Fibroblast of skin of scalp (primary cell): Measurements from ENCODE around the gene ANKS1A.
A peak's percentile ranks its signal among the peaks of the same experiment; 100 is the strongest.
"Not testable (repeated sequence)": the region's sequence is repeated elsewhere in the genome, so short reads cannot be mapped to it uniquely, and the experiment has no call there.

ENCODE experiments used
- DNase-seq: peaks from one replicate; pipeline ENCODE4 v3.0.0-alpha.2; 2013

Gene ANKS1A

DNA sequence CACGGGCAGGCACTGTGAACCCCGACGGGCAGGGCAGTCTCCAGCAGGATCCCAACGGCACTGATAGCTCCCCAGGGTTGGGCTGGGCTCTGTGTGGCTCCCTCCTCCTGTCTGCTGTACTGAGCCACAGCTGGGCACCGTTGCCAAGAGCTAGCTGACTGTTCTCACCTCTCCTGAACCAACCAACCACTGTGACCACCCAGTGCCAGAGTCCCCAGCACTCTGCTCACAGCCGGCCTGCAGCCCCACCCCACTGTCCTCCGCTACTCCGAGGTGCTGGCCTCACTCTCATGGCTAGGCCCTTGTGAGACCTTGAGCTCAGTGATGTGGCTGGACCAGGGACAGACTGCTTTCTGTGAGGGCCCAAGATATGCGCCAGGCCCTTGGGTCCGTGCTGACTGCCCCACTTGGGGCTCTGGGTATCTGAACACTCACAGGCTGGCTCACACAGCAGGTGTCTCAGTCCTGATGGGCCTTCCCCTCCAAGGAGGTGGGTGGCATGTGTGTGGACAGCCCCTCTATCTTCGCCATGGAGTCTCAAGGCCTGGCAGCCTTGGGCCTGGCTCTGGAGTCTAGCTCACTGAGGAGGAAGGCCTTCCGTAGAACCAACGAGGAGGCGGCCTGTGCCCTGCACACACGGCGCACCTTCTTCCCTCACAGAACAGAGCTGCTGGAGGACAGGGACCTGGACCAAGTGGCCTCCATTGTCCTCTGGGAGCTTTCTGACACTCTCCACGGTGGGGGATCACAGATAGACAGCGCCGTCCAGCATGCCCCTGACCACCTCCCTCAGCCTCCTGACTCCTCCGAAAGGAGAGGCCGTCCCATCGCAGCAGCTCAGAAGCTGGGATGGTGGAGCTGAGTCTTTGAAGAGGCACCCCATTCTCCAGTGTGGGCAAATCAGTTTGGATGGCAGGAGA is 198.6 kb downstream of the ANKS1A start:
- DNase-seq, result no peak

DNA sequence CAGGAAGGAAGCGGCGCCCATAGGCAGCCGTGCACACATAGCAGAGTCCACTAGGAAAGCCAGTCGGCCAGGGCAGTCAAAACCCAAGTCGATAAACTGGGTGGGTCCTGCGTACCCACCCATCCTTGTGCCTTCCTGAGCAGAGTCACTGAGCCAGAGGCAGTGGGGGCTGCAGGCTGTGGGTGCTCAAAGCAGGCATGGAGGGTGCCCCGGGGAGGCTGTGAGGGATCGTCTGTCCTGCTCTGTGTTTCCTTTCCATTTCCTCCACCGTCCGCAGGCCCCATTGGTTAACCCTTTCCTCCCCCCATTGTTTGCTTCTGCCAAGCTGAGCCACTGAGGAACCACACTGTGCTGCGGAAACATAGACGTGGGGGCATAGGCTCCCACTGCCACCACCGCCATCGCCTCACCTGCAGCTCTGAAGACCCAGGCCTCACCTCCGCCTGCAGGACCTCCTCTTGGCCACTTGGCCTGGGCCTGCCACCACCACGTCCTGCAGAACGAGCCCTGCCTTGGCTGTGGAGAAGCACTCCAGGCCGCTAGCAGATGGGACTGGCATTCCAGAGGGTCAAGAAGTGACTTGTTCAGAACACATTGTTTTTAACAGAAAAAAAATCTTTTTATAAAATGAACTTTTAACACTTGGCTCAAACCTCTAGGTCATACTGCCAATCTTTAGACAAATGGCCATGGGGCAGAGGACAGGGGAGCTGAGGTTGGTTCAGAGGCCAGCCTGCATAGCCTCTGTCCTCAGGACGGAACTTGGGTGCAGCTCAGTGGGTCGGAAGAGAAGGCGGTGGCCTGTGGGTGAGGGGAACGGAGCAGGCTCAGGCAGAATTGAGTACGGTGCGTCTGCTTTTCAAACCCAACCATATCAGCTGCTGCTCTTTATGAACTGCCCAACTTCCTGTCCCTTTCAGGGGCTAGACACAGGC is 199.5 kb downstream of the ANKS1A start:
- no peak for DNase-seq

- DNase-seq, result no peak
Observed at GRCh38 chr6:35089216-35089934, 200.3 kb downstream of the ANKS1A start.

GRCh38 chr6:35089935-35090505 is 201.0 kb downstream of the ANKS1A start:
- peak; percentile 94 for DNase-seq

DNA sequence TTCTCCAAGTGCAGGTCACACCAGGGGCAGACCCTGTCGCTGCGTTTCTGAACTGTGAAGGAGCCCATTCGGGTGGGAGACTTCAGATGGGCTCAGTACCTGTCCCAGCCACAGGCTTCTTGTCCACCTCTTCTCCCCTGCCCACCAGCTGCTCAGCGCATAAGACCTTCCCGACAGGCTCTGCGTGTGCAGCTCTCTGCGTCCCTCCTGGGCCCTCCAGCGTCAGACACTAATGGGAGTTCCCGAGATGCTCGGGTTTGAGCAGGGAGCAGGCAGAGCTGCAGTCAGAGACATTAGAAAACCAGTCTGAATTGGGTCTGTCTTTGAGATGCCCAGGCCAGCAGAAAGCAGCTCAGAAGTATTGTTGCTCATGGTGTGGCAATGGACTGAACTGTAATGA is 201.7 kb downstream of the ANKS1A start:
- no peak for DNase-seq

DNA sequence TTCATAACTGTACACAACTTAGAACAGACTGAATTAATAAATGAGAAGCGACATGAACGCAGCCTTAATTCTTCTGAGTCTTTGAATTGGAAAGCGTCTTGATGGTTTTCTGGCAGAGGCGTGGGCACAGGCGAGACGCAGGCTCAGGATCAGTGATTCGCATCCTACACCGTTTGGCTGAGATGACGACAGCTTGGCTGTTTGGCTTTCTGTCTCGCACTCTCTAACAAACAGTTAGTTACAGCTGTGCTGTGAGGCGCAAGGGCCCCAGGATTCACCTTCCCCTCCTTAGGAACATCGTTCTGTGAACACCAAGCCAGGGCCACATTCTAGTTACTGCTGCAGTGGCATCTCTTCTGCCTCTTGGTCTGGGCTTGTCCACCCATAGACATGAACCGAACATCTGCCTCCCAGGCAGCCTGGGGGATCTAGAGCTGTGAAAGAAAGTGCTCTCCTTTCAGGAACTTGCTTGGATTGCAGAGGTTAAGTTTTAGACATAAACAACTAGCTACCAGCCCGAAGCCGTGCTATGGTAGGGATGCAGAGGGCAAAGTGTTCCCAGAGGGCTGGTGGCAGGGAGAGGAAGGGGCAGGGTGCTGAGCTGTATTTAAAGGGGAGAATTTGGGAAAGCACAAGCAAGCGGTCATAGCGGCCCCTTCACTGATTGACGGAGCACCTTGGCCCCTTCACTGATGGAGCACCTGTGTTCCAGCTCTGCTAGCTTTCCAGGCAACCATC is 202.5 kb downstream of the ANKS1A start:
- DNase-seq, result peak; percentile 22

- peak; percentile 87 for DNase-seq
Observed at GRCh38 chr6:35092362-35093117, 203.5 kb downstream of the ANKS1A start.

DNA sequence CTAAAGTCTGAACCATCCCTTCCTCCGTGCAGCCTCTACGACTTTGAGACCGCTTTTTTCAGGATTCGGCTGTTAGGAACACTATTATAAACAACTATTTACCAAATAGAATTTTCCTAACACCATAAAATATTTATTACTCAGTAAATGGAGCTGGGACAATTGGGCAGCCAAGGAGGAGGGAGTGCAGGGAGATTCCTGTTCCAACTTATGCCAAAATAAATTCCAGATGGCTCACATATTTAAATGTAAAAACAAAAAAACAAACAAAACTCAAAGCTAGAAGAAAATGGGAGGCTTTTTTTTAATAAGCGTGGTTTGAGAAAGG is 204.0 kb downstream of the ANKS1A start:
- DNase-seq, result peak; percentile 46

- no peak for DNase-seq
Observed at GRCh38 chr6:35093783-35094182, 204.7 kb downstream of the ANKS1A start.

- DNase-seq, result no peak
Observed at GRCh38 chr6:35094183-35094582, 205.1 kb downstream of the ANKS1A start.

- DNase-seq, result peak; percentile 97
Observed at GRCh38 chr6:35096129-35096862, 207.2 kb downstream of the ANKS1A start.

- DNase-seq, result no peak
Observed at GRCh38 chr6:35099116-35099515, 210.1 kb downstream of the ANKS1A start.

DNA sequence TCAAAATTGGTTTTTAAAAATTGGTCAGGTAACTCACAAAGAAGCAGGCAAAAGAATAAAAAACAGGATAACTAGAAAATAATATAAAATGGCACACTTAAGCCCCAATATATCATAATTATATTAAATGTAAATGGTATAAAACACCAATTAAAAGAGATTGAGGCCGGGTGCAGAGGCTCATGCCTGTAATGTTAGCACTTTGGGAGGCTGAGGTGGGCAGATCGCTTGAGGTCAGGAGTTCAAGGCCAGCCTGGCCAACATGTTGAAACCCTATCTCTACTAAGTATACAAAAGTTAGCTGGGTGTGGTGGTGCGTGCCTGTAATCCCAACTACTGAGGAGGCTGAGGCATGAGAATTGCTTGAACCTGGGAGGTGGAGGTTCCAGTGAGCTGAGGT is 216.0 kb downstream of the ANKS1A start:
- DNase-seq, result no peak

DNA sequence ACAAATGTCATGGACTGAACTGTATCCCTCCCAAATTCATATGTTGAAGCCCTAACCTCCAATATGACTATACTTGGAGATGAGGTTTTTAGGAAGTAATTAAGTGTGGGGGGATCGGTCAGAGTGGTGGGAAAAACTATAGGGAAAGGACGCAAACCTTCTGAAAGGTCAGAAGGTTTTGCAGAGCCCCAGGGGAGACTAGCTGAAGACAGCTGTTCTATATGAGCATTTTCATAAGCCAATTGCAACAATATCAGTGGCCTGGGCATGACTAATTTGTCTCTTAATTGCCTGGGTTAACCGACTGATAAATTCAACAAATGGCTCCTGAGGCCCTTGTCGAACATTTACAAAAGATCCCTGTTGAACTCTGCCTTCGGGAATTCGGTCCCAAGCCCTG is 217.0 kb downstream of the ANKS1A start:
- not testable (repeated sequence) for DNase-seq

GRCh38 chr6:35107208-35107607 is 218.2 kb downstream of the ANKS1A start:
- not testable (repeated sequence) for DNase-seq

DNA sequence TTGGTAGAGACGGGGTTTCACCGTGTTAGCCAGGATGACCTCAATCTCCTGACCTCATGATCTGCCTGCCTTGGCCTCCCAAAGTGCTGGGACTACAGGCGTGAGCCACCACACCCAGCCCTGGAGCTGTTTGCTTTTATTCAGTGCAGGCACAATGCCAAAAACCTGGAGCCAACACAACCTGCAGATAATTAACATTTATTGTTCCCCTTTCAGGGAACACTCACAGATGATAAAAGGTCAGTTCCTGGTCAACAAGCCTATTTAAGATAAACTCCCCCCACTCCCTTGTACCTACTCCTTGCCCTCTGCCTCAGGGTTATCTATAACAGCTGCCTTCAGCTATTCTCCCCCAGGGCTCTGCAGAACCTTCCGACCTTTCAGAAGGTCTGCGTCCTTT is 218.7 kb downstream of the ANKS1A start:
- DNase-seq, result not testable (repeated sequence)

- DNase-seq, result no peak
Observed at GRCh38 chr6:35108309-35108885, 219.3 kb downstream of the ANKS1A start.

- DNase-seq, result no peak
Observed at GRCh38 chr6:35120746-35121145, 231.7 kb downstream of the ANKS1A start.

DNA sequence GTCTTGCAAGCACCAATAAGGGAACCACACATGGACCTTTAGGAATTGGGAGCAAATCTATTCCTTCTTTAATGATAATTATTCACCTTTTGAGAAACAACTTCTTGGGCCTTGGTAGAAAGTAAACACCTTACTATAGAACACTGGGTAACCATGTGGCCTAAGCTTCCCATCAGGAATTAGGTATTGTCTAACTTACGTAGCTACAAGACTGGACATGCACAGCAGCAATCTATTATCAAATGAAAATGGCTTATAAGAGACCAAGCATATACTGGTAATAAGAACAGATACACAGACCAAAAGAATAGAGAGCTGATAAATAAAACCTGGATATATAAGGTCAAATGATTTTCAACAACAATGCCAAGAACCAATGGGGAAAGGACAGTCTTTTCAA is 235.3 kb downstream of the ANKS1A start:
- DNase-seq, result no peak

GRCh38 chr6:35128042-35128441 is 239.0 kb downstream of the ANKS1A start:
- no peak for DNase-seq
